Upper lobe of right lung (tissue), 1 donor: Measurements from ENCODE around the gene EYS. TPM values are rescaled to one million over a fixed set of nuclear protein-coding genes. Genes with fewer than 3 reads are reported as not detected.

Experiments
- ATAC-seq: fragments of 200-7000 bp; cut with Tn5 transposase; one replicate; pipeline ENCODE4 v1.9.1; 2020; ENCODE audit warnings: mild to moderate bottlenecking, moderate library complexity
- DNase-seq: peaks from one replicate; pipeline ENCODE4 v3.0.0-alpha.2; 2020
- H3K27ac ChIP-seq: fragments of 200-600 bp; one replicate; pipeline ENCODE4 v1.8.0; 2022
- H3K27me3 ChIP-seq: fragments of 200-600 bp; one replicate; pipeline ENCODE4 v1.8.0; 2022; ENCODE audit warnings: mild to moderate bottlenecking
- H3K36me3 ChIP-seq: fragments of 200-600 bp; one replicate; pipeline ENCODE4 v1.8.0; 2022
- H3K4me1 ChIP-seq: fragments of 200-600 bp; one replicate; pipeline ENCODE4 v1.8.0; 2022
- H3K4me3 ChIP-seq: fragments of 200-600 bp; one replicate; pipeline ENCODE4 v1.8.0; 2022; ENCODE audit warnings: mild to moderate bottlenecking
- H3K9me3 ChIP-seq: fragments of 200-600 bp; one replicate; pipeline ENCODE4 v1.8.0; 2022
- intact Hi-C: fragments of 100-400 bp; cut with DNase I; formaldehyde crosslinking; loops from one replicate; pipeline ENCODE4 v1.11.0; 2022
- total RNA-seq: library from RNA; stranded (reverse); fragmentation: NEBNext Ultra II Directional; extraction: Animal tissue kit (Norgen Biotek cat#: 25700); gene quantifications from one replicate; pipeline ENCODE4 v1.2.1, GENCODE V29; 2021
- TF ChIP-seq, protein P1 (sequence below): fragments of 200-600 bp; IDR thresholded peaks from one replicate; pipeline ENCODE4 v1.8.0; 2022; ENCODE audit warnings: antibody characterized with exemption
- donor health status: DM: no; HTN: yes; CAD: no; lungs with severe emphysema.

The EYS gene
- total RNA-seq, 1 donor from 2014 or later, result not detected

DNA sequence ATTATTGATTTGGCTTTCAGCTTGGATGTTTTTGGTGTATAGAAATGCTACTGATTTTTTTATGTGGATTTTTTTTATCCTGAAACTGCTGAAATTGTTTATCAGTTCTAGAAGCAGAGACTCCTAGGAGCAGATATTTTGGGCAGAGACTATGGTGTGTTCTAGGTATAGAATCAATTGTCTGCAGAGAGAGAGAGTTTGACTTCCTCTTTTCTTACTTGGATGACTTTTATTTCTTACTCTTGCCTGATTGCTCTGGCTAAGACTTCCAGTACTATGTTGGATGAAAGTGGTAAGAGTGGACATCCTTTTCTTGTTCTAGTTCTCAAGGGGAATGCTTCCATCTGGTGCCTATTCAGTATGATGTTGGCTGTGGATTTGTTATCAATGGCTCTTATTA, 1700.8 kb downstream of the EYS start:
- Histone ChIP-seq H3K4me3 (no peak overlapping the region), H3K4me1 (no peaks in the 10 kb centered on the region), H3K36me3 (no peaks in the 10 kb centered on the region), H3K9me3 (no peaks in the 10 kb centered on the region), H3K27ac (no peak overlapping the region), H3K27me3 (no peaks in the 10 kb centered on the region)
- ATAC-seq (no peak), DNase-seq (no peak)
- TF ChIP-seq, protein P1, sequence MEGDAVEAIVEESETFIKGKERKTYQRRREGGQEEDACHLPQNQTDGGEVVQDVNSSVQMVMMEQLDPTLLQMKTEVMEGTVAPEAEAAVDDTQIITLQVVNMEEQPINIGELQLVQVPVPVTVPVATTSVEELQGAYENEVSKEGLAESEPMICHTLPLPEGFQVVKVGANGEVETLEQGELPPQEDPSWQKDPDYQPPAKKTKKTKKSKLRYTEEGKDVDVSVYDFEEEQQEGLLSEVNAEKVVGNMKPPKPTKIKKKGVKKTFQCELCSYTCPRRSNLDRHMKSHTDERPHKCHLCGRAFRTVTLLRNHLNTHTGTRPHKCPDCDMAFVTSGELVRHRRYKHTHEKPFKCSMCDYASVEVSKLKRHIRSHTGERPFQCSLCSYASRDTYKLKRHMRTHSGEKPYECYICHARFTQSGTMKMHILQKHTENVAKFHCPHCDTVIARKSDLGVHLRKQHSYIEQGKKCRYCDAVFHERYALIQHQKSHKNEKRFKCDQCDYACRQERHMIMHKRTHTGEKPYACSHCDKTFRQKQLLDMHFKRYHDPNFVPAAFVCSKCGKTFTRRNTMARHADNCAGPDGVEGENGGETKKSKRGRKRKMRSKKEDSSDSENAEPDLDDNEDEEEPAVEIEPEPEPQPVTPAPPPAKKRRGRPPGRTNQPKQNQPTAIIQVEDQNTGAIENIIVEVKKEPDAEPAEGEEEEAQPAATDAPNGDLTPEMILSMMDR, result no peak
- intact Hi-C loops, result no loop called here

DNA sequence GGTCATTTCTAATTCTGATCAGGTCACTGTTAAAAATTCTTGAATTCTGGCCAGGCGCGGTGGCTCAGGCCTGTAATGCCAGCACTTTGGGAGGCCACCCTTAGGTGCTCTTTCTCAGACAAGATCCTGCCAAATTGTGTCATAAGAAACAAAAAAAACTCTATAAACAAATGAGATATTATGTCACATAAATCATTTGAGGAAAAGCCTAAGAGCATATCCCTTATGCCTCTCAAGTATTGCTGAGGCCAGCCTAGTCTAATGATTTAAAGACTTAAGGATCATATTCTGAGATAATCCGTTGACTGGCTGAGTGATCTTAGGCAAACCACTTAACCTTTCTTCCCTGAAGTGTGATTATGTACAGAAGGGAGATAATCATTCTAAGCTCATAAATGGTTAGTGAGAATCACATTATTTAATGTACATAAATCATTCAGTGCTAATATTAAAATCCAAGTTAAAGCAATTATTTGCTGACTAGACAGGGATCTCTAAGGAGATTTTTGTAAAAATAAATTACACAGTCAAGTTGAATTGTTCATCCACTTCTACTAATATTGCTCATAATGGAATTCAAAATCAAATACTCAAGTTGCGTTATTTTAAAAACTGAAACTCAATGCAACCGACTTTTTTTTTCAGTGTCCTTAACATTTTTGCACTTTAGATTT, 1706.1 kb downstream of the EYS start:
- H3K27ac ChIP-seq, result no peak overlapping the region
- no peaks in the 10 kb centered on the region for H3K9me3 ChIP-seq
- intact Hi-C loops, result no loop called here
- DNase-seq, result no peak
- no peaks in the 10 kb centered on the region for H3K4me1 ChIP-seq
- H3K36me3 ChIP-seq, result no peaks in the 10 kb centered on the region
- H3K27me3 ChIP-seq, result no peaks in the 10 kb centered on the region
- ATAC-seq, result no peak
- H3K4me3 ChIP-seq, result no peak overlapping the region
- TF ChIP-seq, protein P1, result no peak

GRCh38 chr6:63999613-64000012, 1707.4 kb downstream of the EYS start:
- TF ChIP-seq, protein P1, result no peak
- Histone ChIP-seq H3K9me3 (no peaks in the 10 kb centered on the region), H3K4me3 (no peak overlapping the region), H3K4me1 (no peaks in the 10 kb centered on the region), H3K27me3 (no peaks in the 10 kb centered on the region), H3K36me3 (no peaks in the 10 kb centered on the region), H3K27ac (no peak overlapping the region)
- intact Hi-C loops, result no loop called here
- DNase-seq (no peak), ATAC-seq (no peak)

GRCh38 chr6:63998991-63999390, 1708.0 kb downstream of the EYS start:
- no peaks in the 10 kb centered on the region for H3K27me3 ChIP-seq
- no peak overlapping the region for H3K4me3 ChIP-seq
- H3K4me1 ChIP-seq, result no peaks in the 10 kb centered on the region
- no peaks in the 10 kb centered on the region for H3K36me3 ChIP-seq
- H3K27ac ChIP-seq, result no peak overlapping the region
- H3K9me3 ChIP-seq, result no peaks in the 10 kb centered on the region
- intact Hi-C loops, result no loop called here
- TF ChIP-seq, protein P1, result no peak
- DNase-seq, result no peak
- ATAC-seq, result no peak

DNA sequence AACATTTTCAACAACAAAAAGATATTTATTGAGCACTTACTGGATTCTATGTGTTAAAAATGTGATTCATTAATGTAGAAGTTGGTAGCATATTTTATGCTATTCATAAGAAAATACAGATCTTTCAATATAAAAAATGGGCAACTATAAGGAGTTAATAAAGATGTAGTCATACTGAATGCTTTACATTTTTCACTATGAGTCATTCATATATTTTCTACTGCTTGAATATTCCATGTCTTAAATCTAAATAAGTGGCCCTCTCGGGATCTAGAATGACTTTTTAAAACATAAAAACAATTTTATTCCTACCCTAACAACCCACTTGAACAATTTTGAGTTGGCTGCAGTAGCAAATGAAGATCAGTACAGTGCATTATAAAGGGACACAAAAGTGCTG, 1709.3 kb downstream of the EYS start:
- Histone ChIP-seq H3K27ac (no peak overlapping the region), H3K4me3 (no peak overlapping the region), H3K27me3 (no peaks in the 10 kb centered on the region), H3K9me3 (no peaks in the 10 kb centered on the region), H3K4me1 (no peaks in the 10 kb centered on the region), H3K36me3 (no peaks in the 10 kb centered on the region)
- intact Hi-C loops, result no loop called here
- no peak for ATAC-seq
- TF ChIP-seq, protein P1, result no peak
- no peak for DNase-seq

GRCh38 chr6:63997221-63997620, 1709.8 kb downstream of the EYS start:
- no peaks in the 10 kb centered on the region for H3K4me1 ChIP-seq
- H3K27me3 ChIP-seq, result no peaks in the 10 kb centered on the region
- no peaks in the 10 kb centered on the region for H3K36me3 ChIP-seq
- DNase-seq (no peak), ATAC-seq (no peak)
- H3K27ac ChIP-seq, result no peak overlapping the region
- TF ChIP-seq, protein P1, result no peak
- intact Hi-C loops, result no loop called here
- no peak overlapping the region for H3K4me3 ChIP-seq
- no peaks in the 10 kb centered on the region for H3K9me3 ChIP-seq
